Amniotic stem cell (primary cell): Measurements from ENCODE around the gene MTARC2.

Source experiments
- DNase-seq: peaks from one replicate; lab custom pipeline; 2025; lab: John Stamatoyannopoulos, UW

Gene MTARC2

GRCh38 chr1:220769205-220769604 lies 21.1 kb downstream of the MTARC2 start:
- no peak for DNase-seq

DNA sequence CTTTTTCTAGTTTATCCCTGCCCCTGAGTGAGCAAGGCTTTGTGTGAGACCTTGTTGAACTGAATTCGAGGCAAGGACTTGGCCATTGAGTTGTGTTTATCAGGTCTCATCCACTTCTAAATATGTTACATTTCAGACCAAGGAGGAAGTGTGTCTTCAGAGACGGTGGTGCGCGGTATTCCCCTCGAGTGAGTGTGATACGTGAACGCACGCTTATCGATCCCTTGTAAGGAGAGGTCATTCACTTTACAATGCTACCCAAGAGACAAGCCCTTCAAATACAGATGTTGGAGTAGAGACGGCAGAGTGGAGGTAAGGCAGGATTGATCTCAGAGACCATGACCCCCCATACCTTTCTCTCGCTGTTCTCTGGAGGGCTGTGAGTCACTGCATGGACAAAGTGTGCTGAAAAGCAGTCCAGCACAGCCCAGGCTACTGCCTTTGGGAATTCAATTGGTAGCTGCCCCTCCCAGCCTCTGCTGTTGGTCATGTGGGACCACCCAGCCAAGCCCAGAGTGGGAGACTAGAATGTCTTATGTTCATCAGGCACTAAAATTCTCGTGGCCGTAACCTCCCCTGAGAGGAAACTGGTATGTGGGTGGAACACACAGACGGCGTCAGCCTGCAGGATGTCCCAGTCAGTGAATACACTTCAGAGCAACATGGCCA lies 22.3 kb downstream of the MTARC2 start:
- DNase-seq: no peak

- no peak for DNase-seq
Observed at GRCh38 chr1:220772846-220773245, 24.7 kb downstream of the MTARC2 start.

DNA sequence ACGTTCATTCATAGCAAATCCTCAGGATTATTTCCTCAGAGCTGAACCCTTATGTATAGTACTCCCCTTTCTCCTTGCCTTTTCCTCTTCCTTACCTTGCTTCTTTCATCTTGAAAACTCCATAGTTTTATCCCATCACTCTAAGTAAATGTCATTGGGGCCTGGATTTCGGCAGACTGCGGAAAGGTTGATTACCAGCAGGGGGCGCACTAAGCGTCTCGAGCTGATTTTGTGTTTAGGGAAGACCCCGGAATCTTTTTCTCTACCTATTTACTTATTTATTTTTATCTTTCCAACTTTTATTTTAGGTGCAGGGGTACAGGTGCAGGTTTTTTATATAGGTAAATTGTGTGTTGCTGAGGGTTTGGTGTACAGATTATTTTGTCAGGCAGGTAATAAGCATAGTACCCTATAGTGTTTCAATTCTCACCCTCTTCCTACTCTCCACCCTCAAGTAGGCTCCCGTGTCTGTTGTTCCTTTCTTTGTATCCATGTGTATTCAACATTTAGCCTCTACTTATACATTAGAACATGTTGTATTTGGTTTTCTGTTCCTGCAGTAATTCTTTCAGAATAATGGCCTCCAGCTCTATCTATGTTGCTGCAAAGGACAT lies 27.2 kb downstream of the MTARC2 start:
- no peak for DNase-seq

DNA sequence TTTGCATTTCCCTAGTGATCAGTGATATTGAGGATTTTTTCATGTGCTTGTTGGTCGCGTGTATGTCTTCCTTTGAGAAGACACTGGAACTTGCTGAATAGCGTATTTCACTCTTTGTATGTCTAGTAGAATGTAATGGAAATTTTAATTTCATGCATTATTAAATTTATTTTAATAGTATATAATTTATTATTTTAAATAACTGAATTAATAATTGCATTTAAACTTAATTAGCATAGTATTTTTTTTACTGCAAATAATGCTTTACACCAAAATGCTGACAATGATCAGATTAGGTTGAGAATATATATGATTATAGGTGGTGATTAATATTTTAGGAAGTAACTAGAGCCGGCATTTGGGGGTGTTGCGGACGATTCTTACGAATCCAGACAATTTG lies 28.1 kb downstream of the MTARC2 start:
- no peak for DNase-seq

DNA sequence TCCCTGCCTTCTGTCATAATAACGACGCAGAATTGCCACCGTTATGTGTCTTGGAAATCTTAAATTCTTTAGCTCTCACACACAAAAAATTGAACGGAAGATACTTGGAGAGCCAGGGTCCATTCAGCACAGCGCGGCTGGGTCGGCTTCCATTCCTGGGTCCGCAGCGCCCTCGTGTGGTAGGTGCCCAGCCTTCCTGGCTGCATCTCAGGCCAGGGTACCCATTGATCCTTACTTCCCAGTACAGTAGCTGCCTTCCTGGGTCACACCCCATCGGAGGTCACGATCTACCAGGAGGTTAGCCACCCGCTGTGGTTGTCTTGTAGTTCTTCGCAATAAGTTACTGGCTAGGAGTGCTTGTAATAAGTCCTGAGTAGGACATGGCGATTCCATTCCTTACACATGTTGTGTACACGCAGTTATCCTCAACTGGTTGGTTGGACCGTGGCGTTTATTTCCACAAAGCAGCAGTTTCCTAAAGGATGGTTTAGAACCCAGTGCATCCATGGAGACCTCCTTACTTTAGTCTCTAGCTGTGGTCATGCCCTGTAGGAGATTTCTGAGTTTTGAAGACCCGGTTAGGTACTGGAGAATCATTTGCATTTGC lies 28.7 kb downstream of the MTARC2 start:
- DNase-seq: peak; percentile 55

DNA sequence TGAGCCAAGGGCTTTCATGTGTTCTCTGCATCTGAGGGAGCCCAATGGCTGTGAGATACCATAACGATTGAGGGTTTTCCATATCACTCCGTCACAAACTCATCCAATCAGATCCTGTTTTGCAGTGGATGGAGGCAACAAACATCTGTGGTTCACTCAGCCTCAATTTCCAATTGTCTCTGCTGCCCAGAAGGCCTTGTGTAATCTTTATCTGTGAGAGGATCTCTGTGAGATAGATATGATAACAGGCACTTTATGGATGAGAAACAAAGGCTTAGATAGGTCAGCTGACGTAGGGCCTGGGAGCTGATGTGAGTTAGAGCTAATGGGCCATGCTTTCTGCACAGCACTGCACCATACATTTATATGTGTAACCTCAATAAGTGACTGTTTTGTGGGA lies 35.3 kb downstream of the MTARC2 start:
- no peak for DNase-seq

DNA sequence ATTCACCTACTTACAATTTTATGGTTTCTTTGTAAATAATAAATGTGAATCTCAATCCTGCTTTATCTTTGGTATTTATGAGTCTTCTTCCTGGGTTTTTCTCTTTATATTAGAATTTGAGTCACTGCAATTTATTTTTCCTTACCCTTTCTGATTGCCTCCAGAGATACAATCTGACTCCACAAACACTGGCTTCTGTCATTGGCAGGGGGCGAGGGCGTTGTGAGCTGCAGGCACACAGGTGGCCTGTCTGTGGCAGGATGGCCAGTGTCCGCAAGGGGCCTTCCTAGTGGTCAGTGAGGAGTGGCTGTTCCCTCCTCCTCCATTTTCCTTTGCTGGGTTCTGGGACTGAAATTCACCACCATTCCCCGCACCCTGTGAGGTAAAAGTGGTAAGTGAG lies 36.6 kb downstream of the MTARC2 start:
- DNase-seq: no peak

- no peak for DNase-seq
Observed at GRCh38 chr1:220785166-220786056, 37.3 kb downstream of the MTARC2 start.

DNA sequence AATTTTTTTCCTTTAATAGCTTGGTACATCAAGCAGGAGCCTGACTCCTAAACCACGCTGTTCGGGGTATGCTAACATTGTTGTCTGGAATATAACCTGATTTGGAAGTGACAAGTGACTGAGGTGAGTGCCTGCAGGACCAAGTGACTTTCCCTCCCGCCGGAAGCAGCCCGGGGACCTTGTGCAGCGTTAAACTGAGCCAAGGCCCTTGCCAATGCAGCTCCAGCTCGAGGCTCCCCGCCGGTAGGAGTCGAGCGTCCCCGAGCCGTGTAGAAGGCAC lies 37.9 kb downstream of the MTARC2 start:
- no peak for DNase-seq

DNA sequence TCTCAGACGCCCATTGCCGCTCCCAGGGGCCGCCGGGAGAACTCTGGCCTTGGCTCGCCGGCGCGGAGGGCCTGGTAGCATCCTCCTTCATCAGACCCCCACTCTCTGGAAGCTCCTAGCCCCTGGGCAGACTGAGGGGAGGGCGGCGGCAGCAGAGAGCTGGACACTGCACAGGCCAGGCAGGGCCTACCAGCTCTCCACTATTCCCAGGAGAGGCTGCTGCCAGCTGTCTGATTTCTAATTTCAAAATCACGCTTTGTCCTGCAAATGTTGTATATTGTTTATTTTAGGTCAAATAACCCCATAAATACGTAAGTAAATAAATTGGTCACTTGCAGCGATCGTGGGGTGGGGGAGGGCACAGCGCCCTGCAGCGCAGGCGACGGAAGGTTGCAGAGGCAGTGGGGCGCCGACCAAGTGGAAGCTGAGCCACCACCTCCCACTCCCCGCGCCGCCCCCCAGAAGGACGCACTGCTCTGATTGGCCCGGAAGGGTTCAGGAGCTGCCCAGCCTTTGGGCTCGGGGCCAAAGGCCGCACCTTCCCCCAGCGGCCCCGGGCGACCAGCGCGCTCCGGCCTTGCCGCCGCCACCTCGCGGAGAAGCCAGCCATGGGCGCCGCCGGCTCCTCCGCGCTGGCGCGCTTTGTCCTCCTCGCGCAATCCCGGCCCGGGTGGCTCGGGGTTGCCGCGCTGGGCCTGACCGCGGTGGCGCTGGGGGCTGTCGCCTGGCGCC lies 38.4 kb downstream of the MTARC2 start, which contains the start of gene MTARC1:
MTARC1 (plus strand) TSS at position 577 of the 732 bp plus-strand sequence; CDS start at position 609, 32 bp downstream.
- no peak for DNase-seq

DNA sequence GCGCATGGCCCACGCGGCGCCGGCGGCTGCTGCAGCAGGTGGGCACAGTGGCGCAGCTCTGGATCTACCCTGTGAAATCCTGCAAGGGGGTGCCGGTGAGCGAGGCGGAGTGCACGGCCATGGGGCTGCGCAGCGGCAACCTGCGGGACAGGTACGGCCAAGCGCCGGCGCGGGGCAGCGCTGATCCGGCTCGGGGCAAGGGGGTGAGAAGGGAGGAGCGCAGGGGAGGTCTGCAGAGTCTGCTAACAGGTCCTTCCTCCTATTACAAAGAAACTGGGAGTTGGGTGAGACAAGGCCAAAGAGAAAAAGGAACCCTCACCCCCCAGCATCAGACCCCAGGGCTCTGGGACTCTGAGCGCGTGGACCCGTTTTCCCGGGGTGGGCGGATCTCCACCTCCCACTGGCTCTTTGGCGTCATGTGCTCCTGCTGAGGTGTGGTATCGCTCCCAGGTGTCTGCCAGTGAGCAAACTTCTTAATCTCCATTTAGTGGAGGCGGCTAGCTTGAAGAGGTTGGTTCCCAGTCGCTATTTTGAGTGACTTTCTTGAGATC lies 39.0 kb downstream of the MTARC2 start:
- DNase-seq: no peak

GRCh38 chr1:220788900-220789299 lies 40.8 kb downstream of the MTARC2 start:
- DNase-seq: no peak

DNA sequence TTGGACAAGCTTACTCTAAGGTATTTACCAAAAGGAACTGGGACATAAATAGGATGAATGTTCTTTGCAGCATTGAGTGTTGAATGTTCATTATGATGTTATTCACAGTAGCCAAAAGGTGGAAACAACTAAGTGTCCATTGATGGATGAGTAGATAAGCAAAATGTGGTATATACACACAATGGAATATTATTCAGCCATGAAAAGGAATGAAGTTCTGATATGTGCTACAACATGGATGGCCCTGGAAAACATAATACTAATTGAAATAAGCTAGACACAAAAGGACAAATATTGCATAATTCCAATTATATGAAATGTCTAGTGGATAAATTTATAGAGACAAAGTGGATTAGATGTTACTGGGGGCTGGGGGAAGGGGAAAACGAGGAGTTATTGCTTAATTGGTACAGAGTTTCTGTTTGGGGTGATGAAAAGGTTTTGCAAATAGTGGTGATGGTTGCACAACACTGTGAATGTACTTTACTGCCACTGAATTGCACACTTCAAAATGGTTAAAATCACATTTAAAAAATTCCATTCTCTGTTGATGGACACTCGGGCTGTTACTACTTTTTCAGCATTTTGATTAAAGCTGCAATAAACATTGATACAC lies 41.5 kb downstream of the MTARC2 start:
- DNase-seq: no peak

DNA sequence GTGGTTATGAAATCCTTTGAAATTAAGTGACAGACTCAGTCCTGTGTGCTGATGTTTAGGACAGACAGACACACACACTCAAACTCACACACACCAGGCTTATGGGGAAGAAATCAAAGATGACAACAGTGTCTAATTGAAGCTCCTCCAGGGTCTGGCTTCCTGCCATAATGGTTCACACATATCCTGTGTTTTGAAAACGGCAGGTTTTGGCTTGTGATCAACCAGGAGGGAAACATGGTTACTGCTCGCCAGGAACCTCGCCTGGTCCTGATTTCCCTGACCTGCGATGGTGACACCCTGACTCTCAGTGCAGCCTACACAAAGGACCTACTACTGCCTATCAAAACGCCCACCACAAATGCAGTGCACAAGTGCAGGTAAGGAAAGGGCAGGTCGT lies 43.2 kb downstream of the MTARC2 start:
- DNase-seq: no peak

- DNase-seq: no peak
Observed at GRCh38 chr1:220791956-220792355, 43.8 kb downstream of the MTARC2 start.

- no peak for DNase-seq
Observed at GRCh38 chr1:220796530-220796929, 48.4 kb downstream of the MTARC2 start.

- no peak for DNase-seq
Observed at GRCh38 chr1:220797044-220797443, 48.9 kb downstream of the MTARC2 start.

- no peak for DNase-seq
Observed at GRCh38 chr1:220797553-220797952, 49.4 kb downstream of the MTARC2 start.

- DNase-seq: no peak
Observed at GRCh38 chr1:220798338-220798737, 50.2 kb downstream of the MTARC2 start.

- DNase-seq: no peak
Observed at GRCh38 chr1:220800262-220800661, 52.1 kb downstream of the MTARC2 start.
